GM12874 (cell line): ENCODE data around the gene DYNC2H1.

ENCODE experiments used
- CTCF ChIP-seq: IDR thresholded peaks from 2 replicates; pipeline ENCODE4 v1.5.1; 2011; ENCODE audit warnings: low read depth, mild to moderate bottlenecking, control low read depth, low read length, moderate library complexity; ENCODE audit not compliant: insufficient read depth

Gene DYNC2H1

GRCh38 chr11:103183981-103184611 is 74.9 kb downstream of the DYNC2H1 start:
- TF ChIP-seq CTCF, result no peak

- TF ChIP-seq CTCF, result no peak; the same call in 1 of the 2 replicates
These were observed 92.9 kb downstream of the DYNC2H1 start for GRCh38 chr11:103202048-103202651.

GRCh38 chr11:103210543-103210942 is 101.3 kb downstream of the DYNC2H1 start:
- TF ChIP-seq CTCF, result no peak

GRCh38 chr11:103215812-103216211 is 106.6 kb downstream of the DYNC2H1 start:
- TF ChIP-seq CTCF, result no peak

GRCh38 chr11:103220133-103220532 is 110.9 kb downstream of the DYNC2H1 start:
- no peak for TF ChIP-seq CTCF

- TF ChIP-seq CTCF, result no peak
These were observed 113.6 kb downstream of the DYNC2H1 start for GRCh38 chr11:103222806-103223205.

- TF ChIP-seq CTCF, result no peak
These were observed 119.6 kb downstream of the DYNC2H1 start for GRCh38 chr11:103228807-103229206.
